GM12875 (cell line): ENCODE data around the gene KCNH1.

ENCODE experiments used
- H3K4me3 ChIP-seq: one replicate; pipeline ENCODE4 v1.5.1; 2011; ENCODE audit warnings: low read depth, low read length, control low read depth
- TF ChIP-seq, protein P1 (sequence below): IDR thresholded peaks from 2 replicates; pipeline ENCODE4 v1.5.1; 2011; ENCODE audit warnings: low read depth, mild to moderate bottlenecking, control low read depth, inconsistent platforms, low read length, moderate library complexity, borderline replicate concordance; ENCODE audit not compliant: insufficient read depth

The KCNH1 gene

DNA sequence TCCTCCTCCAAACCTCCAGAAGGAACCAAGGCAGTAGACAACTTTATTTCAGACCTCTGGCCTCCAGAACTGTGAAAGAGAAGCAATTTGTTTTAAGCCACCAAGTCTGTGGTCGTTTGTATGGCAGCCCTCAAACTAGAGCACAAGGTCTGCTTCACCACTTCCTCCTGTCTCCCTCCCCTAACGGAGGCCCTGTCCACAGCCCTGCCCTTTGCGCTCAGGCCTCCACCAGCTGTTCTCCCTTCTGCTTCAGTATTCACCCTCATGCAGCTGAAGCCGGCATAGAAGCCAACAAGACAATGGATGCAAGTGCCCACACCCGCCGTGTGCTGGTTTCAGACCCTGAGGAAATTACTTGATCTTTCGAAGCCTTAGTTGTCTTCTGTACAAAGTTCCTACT is 441.2 kb downstream of the KCNH1 start:
- TF ChIP-seq, protein P1, sequence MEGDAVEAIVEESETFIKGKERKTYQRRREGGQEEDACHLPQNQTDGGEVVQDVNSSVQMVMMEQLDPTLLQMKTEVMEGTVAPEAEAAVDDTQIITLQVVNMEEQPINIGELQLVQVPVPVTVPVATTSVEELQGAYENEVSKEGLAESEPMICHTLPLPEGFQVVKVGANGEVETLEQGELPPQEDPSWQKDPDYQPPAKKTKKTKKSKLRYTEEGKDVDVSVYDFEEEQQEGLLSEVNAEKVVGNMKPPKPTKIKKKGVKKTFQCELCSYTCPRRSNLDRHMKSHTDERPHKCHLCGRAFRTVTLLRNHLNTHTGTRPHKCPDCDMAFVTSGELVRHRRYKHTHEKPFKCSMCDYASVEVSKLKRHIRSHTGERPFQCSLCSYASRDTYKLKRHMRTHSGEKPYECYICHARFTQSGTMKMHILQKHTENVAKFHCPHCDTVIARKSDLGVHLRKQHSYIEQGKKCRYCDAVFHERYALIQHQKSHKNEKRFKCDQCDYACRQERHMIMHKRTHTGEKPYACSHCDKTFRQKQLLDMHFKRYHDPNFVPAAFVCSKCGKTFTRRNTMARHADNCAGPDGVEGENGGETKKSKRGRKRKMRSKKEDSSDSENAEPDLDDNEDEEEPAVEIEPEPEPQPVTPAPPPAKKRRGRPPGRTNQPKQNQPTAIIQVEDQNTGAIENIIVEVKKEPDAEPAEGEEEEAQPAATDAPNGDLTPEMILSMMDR, result no peak
- no peak overlapping the region for H3K4me3 ChIP-seq

DNA sequence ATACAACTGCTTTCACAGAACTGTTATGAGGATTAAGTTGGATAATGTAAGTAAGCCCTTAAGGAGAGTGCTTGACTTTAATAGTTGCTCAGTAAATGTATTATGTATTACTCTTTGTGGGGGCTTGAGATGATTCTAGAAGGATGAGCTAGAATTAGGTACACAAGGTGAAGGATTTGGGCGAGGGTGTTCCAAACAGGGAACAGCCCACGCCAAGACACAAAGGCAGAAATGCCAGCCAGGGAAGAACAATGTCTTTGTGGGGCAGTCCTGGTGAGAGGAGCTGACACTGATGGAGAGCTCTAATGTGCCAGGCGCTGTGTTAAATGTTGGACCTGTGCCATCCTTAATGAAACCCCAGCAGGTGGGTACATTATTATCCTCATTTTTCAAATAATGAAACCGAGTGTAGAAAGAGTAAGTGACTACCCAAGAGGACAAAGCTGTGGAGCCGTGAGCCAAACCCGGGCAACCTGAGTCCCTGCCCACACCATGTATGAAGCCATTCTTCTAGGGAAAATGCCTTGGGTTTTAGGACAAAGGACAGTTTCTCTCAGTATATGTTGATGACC is 442.8 kb downstream of the KCNH1 start:
- TF ChIP-seq, protein P1, result no peak

DNA sequence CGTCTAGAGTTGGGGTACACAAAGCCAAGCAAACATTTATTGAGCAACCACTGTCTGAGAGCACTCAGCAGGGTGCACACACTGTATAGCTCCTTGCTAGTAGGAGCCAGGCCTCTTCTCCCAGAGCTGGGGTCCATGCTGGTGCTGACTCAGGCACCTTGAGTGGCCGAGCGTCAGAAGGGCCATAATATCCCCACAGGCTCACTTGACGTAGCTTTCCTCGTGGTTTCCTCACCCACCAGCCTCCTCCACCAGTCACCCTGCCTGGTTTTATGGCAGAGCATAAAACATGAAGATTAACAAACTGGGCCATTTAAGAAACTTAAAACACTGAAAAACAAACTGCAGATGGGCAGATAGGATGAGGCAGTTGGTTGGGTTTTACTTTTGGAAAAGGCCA is 443.7 kb downstream of the KCNH1 start:
- H3K4me3 ChIP-seq, result no peak overlapping the region

More for the DNA sequence above, 442.8 kb downstream of the KCNH1 start:
- H3K4me3 ChIP-seq, result no peak overlapping the region

DNA sequence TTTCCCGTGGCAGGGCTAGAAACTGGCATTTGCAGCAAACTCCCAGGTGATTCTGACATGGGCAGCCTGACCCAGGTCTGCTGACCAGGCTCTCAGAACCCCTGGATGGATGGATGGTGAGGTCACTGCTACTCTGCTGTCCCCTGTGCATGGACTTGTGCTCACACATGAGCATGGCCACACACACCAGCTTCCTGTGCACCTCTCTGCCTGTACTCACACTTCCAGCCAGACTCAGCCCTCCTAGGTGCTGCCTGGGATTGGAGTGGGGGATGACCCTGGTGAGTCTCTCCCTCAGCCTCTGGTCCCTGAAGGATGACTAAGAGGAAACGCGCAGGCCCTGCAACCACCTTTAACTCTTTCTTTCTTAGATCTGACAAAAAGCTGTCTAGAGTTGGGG is 444.1 kb downstream of the KCNH1 start:
- TF ChIP-seq, protein P1, result no peak

More for the DNA sequence above, 443.7 kb downstream of the KCNH1 start:
- TF ChIP-seq, protein P1, result no peak

DNA sequence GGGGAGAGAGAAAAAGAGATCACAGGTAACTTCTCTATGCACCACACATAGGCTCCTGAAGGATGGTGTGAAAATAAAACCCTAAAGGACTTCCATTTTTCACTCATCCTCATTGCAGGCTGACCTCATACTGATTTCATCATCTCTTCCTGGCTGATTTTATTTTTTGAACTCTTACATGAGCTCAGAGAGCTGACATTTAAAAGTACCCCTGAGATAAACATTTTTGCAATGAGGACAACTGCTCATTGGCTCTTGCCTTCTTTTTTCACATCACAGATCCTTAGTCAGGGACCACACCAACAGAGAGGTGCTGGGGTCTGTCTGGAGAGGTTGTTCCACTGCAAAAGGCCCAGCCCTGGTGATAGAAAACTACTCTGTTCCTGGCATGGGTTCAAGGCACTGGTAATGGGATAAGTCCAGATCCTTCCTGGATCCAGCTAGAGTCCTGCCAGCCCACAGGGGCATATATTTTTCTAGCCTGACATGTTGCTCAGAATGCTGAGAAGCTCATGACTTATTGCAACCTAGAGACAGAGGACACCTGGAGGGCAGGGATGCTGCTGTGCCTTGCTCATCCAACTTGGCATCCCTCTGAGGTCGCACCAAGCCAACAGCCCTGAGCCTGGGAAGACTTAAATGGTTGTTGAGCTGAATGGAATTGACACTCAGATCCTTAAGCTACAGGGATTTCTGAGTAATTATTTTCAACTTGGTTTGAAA is 445.3 kb downstream of the KCNH1 start:
- TF ChIP-seq, protein P1, result no peak

More for the DNA sequence above, 444.1 kb downstream of the KCNH1 start:
- no peak overlapping the region for H3K4me3 ChIP-seq

DNA sequence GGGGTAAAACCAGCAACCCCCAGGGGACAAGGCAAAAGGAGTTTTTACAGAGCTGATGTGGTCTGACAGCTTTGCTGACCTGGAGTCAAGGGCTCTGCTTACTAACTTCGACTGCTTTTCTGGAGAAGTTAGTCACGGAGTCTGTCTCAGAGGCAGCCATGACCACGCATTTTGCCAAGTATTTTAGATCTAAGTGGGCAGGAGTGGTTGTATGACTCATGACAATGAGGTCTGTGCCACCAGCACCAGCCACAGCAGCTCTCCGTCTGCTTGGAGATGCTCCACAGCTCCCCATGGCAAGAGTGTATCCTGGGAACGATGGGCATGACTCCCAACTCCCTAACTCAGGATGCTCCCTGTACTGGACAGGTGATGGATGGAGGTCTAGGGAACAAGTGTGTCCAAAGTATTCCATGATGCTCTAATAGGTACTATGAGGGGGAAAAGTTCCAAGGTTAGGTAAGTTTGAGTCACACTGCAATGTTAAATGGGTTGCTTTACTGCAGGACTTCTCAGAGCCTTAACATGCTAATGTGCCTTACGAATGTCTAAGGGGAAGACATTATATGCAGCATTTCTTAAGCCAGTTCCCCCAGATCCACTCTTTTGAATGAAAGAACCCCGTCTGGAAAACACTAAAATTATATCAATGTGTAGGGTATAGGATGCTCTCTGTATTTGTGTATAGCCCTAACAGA is 446.2 kb downstream of the KCNH1 start:
- no peak overlapping the region for H3K4me3 ChIP-seq
- TF ChIP-seq, protein P1, result no peak

More for the DNA sequence above, 445.3 kb downstream of the KCNH1 start:
- no peak overlapping the region for H3K4me3 ChIP-seq
